Retina (tissue), 1 donor: ENCODE results near the gene RNF31.

Experiments used
- DNase-seq: peaks from one replicate; pipeline ENCODE4 v3.0.0-alpha.2; 2016

The RNF31 gene

GRCh38 chr14:24160850-24161804, 13.8 kb downstream of the RNF31 start, which contains the start of gene IRF9:
TSS of gene IRF9 (plus strand) at chr14:24161265. CDS start at chr14:24162145, 880 bp downstream.
- peak; percentile 96 for DNase-seq

- DNase-seq: no peak
Observed at GRCh38 chr14:24162093-24162492, 14.8 kb downstream of the RNF31 start.

GRCh38 chr14:24164518-24164991, 17.3 kb downstream of the RNF31 start:
- no peak for DNase-seq

GRCh38 chr14:24165785-24166184, 18.5 kb downstream of the RNF31 start:
- DNase-seq: no peak

- no peak for DNase-seq
Observed at GRCh38 chr14:24167469-24168114, 20.3 kb downstream of the RNF31 start.

- DNase-seq: peak; percentile 96
Observed at GRCh38 chr14:24171422-24172260, 24.3 kb downstream of the RNF31 start, which contains the start of gene REC8. TSS of gene REC8 (plus strand) at chr14:24172080. CDS start at chr14:24172553, 473 bp downstream.

GRCh38 chr14:24172261-24172860, 25.1 kb downstream of the RNF31 start:
- DNase-seq: no peak

- no peak for DNase-seq
Observed at GRCh38 chr14:24172871-24173281, 25.6 kb downstream of the RNF31 start.

- no peak for DNase-seq
Observed at GRCh38 chr14:24176599-24176998, 29.3 kb downstream of the RNF31 start.

GRCh38 chr14:24177041-24177825, 29.9 kb downstream of the RNF31 start:
- DNase-seq: no peak

GRCh38 chr14:24177891-24178290, 30.6 kb downstream of the RNF31 start:
- DNase-seq: no peak

- no peak for DNase-seq
Observed at GRCh38 chr14:24178399-24179178, 31.3 kb downstream of the RNF31 start.

- no peak for DNase-seq
Observed at GRCh38 chr14:24179294-24179960, 32.1 kb downstream of the RNF31 start.

GRCh38 chr14:24179961-24180796, 32.9 kb downstream of the RNF31 start:
- DNase-seq: no peak

- no peak for DNase-seq
Observed at GRCh38 chr14:24181371-24182077, 34.2 kb downstream of the RNF31 start.

- no peak for DNase-seq
Observed at GRCh38 chr14:24182110-24182882, 35.0 kb downstream of the RNF31 start.

- DNase-seq: no peak
Observed at GRCh38 chr14:24183014-24183481, 35.8 kb downstream of the RNF31 start.
